Stimulated activated CD8-positive, alpha-beta memory T cell treated with anti-CD3 and anti-CD28 coated beads, Interleukin-4, amount 100 ng/mL, for 4 hours (primary cell): Measurements from ENCODE around the gene KLHL9.
"Not testable (repeated sequence)": the region's sequence is repeated elsewhere in the genome, so short reads cannot be mapped to it uniquely, and the experiment has no call there.

Experiments used
- DNase-seq, 2 donors: peaks; one replicate each; pipeline ENCODE4 v3.0.0-alpha.2; 2020; ENCODE audit warnings: low read depth in 2 of 2, low spot score in 1 of 2

Gene KLHL9

DNA sequence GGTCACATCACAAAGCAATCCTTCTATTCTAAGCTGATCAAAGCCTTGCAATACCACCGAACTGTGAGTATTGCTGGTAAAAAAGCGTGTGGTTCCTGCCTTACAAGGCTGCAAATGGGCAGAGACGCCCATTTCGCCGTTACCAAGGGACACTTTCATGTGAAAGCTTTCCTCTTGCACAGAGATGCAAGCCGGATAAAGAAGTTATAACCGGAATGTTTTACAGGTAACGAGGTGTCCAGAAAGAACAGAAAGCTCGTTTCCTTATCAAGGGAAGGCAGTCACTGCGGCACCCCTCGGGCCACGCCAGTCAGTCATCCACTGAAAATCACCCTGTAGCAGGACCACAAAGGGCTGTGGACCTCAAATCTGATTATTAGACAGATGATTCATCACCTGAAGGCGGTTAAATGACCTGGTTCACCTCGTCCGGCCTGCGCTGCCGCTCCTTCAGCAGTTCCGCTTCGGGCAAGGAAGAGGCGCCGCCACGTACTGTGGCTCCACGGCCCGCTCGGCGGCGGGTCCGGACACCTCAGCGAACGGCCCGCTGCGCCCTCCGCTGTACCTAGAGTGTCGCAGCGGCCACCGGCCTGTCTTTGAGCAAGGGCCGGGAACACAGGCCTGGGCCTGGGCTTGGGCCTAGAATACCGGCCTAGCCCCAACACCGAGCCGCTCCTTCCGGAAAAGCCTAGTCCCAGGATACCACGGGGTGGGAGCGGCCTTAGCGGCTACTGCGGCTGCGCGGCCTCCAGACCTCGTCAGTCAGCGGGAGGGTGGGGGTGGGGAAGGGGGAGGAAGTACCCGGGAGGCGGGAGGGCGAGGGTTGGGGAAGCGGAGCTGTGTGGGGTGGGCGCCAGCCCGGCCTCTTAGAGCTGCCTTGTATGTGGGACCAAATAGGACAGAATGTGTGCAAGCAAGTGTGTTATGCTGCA is at the start of gene KLHL9:
Gene KLHL9 (minus strand): TSS at position 704 of the 932 bp plus-strand sequence. CDS start 545 bp downstream, at position 159.
- DNase-seq = peak; percentile 66 to 75

- no peak for DNase-seq
These were observed 48.4 kb upstream of the KLHL9 start for GRCh38 chr9:21383627-21384026.

DNA sequence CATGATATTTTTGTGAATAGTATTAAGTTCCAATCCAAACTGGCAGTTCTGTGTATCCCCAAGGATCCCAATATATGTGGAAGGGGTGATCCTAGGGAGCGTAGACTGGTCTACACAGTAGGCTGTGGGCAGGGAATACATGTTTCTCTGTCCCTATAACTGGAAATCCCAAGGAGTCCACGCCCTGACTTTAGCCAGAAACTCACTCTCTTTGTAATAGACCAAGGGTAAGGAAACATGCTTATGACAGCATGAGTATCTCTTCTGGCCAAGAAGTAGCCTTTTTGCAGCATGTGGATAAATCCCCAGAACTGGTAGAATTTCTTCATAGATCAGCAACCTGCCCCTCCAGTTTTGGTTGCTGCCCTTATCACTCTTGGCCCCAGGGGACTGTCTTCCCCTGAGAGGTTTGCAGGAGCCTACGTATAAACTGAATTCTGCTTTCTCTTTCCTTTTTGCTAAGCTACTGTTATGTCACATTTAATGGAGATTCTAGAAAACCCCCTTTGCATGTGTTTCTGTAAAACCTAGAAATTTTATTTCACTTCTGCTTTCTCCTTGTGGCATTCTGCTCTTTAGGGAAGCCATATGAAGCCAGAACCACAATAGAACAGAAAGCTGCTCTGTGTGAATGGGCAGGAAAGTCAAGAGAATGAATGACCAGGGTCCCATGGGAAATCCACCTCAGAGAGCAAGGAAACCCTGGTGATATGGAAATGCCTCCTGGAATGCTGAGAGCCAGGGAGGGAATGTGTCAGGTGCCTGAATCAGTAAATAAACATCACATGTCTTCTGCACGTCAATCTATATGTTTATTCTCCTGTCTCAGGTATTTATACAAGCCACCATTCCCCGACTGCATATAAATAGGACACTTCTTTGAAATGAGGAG is 46.5 kb upstream of the KLHL9 start:
- no peak for DNase-seq

- not testable (repeated sequence) for DNase-seq
These were observed 36.3 kb upstream of the KLHL9 start for GRCh38 chr9:21371467-21371866.

- DNase-seq = no peak
These were observed 32.8 kb upstream of the KLHL9 start, which contains the start of gene IFNA13 for GRCh38 chr9:21367957-21368356. Gene IFNA13 (minus strand): TSS chr9:21368057. CDS start chr9:21368010, 47 bp downstream.

- DNase-seq = not testable (repeated sequence)
These were observed 32.0 kb upstream of the KLHL9 start for GRCh38 chr9:21367169-21367568.

DNA sequence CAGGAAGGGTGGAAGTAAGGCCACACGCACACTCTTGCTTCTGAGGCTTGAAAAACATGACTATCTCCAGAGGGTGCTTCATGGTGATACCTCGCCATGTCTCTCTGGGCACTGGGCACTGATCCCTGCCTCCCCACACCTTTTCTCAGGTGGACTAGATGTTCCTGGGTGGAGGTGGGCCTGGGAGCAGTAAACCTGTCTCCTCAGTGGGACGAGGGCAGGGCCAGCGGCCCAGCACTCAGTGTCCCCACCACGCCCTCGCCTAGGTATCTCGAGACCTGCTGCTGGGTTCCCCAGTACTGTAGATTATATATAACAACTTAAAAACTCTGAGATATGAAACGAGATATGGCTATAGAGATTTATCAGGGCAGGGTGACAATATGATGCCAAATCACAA is 27.1 kb upstream of the KLHL9 start:
- no peak for DNase-seq

DNA sequence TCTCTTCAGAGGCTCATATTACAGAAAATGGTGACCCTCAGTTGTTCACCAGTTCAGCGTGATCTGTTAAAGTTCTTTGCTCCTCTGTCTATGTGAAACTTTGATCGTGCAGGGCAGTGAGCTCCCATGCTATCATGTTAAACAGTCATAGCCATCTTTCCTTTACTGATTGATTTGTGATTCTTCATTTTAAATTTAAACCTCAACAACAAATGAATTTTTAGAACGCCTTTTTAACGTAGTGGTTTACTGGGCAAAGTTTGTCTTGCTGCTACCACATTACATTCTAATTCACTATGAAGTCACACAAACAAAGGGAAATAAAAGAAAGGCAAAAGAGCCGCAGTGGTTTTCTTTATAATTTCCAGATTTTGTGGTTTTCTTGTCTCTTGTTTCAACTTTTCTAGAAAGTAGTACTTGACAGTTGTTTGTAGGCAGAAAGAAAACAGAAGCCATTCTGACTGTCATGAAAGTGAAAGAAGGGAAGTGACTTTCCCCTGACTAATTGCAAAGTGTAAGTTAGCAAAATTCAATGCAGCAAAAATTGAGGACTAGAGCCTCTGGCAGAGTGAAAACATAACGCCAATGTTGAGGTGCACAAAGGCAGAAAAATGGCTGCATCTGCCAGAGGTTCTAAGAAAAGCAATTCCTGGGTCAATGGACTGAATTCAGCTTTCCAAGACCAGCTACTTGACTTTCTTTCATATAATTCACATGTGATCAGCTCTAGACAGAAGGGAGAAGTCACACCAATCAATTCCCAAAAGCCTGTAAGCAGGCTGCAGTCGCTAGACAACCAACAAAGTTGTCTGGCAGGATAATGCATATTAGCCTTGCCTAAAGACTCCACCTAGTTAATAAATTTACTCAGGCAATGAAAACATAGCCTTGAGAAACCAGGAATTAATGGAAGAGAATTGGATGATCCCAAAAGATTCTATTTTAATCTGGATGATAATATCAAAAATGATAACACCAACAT is 22.6 kb upstream of the KLHL9 start:
- DNase-seq = no peak

DNA sequence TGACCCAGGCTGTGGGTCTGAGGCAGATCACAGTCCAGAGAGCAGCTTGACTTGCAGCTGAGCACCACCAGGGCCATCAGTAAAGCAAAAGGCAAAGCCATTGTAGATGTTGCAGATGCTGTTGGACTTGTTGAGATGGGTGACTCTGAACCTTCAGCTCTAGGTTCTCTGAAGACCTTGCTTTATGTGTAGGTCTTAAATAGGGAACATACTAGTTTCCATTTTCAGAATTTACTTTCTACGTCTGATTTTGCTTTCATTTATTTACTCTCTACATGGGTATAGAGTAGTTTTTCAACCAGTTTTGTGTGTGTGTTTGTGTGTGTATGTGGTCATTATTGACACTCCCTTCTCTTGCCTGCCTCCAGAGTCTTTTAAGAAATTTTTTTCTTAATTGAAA is 15.6 kb upstream of the KLHL9 start, which contains the start of gene IFNA6:
Gene IFNA6 (minus strand): TSS at position 101 of the 400 bp plus-strand sequence. CDS start 0 bp downstream, at position 101.
- DNase-seq = no peak

GRCh38 chr9:21348430-21348970 is 13.3 kb upstream of the KLHL9 start:
- no peak for DNase-seq

GRCh38 chr9:21340735-21341134 is 5.5 kb upstream of the KLHL9 start:
- DNase-seq = no peak

DNA sequence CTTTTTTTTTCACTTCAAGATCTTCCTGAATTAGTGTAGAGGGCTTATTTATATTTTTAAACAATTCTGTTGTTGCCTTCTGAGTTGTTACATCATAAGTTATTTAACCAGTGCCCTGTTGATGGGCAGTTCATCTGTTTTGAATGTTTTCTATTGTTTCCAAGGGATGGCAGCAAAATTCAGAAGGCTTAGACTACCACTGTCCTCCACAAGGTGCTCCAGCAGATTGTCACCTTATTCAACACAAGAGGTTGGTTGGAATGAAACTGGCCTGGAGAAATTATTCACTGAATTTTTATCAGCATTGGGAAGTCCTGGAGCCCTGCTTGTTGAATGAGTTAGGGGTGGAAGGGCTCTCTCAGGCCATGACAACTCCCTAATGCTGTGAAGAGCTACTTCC is 1.3 kb upstream of the KLHL9 start:
- no peak for DNase-seq

DNA sequence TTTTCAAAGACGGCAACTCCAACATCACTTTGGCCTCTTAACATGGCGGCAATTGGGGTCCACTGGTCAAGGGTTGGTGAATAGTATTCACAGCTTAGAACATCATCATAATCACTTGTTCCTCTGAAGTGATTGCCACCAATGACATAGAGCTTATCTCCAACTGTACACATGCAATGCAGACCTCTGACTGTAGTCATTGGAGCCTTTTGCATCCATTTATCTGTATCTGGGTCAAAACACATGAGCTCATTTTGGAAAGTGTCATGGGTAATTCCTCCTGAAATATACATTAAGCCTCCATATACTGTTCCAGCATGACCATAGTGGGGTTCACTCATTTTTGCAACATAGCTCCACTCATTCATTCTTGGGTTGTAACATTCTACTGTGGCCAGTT is 2.0 kb downstream of the KLHL9 start:
- DNase-seq = no peak

DNA sequence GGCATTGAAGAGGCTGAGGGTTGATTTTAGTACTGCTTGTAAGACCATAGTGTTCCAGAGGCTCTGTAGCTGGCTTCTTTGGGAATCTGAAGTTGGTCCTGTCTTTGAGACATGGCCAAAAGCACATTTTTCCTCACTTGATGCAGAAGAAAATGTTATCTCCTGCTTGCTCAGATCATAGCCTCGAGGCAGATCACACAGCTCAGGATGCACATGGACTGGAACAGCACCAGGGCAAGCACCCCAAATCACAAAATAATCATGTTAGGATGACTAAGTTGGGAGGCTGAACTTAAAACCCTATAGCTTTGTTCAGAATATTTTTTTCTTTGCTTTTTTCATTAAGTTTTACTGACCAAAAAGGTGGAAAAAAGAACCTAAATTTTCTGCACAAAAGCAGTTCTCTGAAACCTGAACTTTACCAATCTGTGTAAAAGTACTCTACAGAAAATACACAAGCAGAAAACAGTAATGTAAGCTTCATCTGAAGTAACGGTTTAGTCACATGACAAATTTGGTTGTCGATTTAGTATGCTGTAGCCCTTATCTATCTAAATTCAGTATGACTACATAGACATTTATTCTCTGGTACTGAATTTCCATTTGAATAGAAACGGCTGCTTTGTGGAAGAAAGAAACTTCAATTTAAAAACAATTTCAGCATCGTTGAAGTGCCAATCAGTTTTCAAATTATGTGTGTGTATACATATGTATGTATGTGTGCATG is 3.4 kb downstream of the KLHL9 start:
- DNase-seq = no peak

- no peak for DNase-seq
These were observed 8.6 kb downstream of the KLHL9 start for GRCh38 chr9:21326526-21327139.

DNA sequence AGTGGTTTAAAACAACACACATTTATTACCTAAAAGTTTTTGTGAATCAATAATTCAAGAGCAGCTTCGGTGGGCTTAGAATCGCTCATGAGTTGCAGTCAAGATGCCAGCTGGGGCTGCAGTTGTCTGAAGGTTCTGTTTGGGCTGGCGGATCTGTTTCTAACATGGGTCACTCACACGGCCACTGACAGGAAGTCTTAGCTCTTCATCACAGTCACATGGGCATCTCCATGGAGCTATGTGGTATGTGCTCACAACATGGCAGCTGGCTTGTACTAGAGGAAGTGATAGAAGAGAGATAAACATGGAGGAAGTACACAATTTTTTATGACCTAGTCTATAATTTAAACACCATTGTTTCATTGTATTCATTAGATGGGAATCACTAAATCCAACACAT is 11.2 kb downstream of the KLHL9 start:
- DNase-seq = no peak

GRCh38 chr9:21322911-21323461 is 12.2 kb downstream of the KLHL9 start:
- DNase-seq = no peak

DNA sequence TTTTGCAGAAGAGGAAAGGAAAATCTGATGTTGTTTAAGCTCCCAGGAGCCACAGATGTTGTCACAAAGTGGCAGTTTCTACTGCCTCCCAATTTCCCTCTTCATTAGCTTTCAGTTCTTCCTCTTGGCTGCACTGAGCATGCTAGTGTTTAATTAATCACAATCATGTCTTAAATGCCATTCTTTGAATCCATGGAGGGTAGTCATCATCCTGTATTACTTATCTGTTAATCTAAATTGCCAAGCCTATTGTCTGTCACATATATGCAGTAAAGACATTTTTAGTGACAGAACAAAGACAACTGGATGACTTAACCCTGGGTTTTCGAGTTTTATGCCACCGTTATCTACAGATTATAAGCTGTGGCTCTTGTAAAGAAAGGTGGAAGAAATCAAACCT is 14.7 kb downstream of the KLHL9 start:
- DNase-seq = no peak
